Fibroblast of lung (primary cell): ENCODE measurements around the gene NFAM1.

ENCODE experiments used
- CTCF ChIP-seq, 2 donors: IDR thresholded peaks in 1 of 2; conservative IDR thresholded peaks in 1 of 2; 1 replicate in 1 of 2; 2 replicates in 1 of 2; pipeline ENCODE4 v1.5.1; 2011 to 2012; ENCODE audit warnings: low read length in 2 of 2, control low read depth in 1 of 2, inconsistent platforms in 1 of 2, low read depth in 1 of 2, mild to moderate bottlenecking in 1 of 2
- EZH2 ChIP-seq: IDR thresholded peaks from 2 replicates; pipeline ENCODE4 v1.5.1; 2012; ENCODE audit warnings: low read length, control low read depth, mild to moderate bottlenecking; ENCODE audit errors: missing control alignments

GRCh38 chr22:42332089-42332488, 100.1 kb downstream of the NFAM1 start:
- no peak for TF ChIP-seq CTCF (conservative IDR thresholded peaks at IDR 0.05 in 1 of 2, IDR thresholded peaks at IDR 0.05 in 1 of 2; ENCODE audit: low read depth in 1 of 2, low read length in 2 of 2)
- no peak for TF ChIP-seq EZH2
